Activated CD4-positive, alpha-beta T cell treated with anti-CD3 and anti-CD28 coated beads for 24 hours (primary cell): ENCODE data around the gene ENO2.
"Not testable (repeated sequence)": the region's sequence is repeated elsewhere in the genome, so short reads cannot be mapped to it uniquely, and the experiment has no call there.

Source experiments
- DNase-seq, 2 donors: peaks; one replicate each; pipeline ENCODE4 v3.0.0-alpha.2; 2020; ENCODE audit warnings: low read depth in 2 of 2

Gene ENO2

GRCh38 chr12:6914246-6914946, at the start of gene ENO2:
Gene ENO2, plus strand, starts transcription at chr12:6914580. Its CDS starts 1,253 bp downstream, at chr12:6915833.
- DNase-seq, result peak; percentile 69 to 72

- not testable (repeated sequence) for DNase-seq
Measured at GRCh38 chr12:6865307-6865706, 49.1 kb upstream of the ENO2 start.

- DNase-seq, result no peak
Measured at GRCh38 chr12:6866163-6866919, 48.0 kb upstream of the ENO2 start.

- DNase-seq, result no peak
Measured at GRCh38 chr12:6866920-6867412, 47.4 kb upstream of the ENO2 start.

GRCh38 chr12:6867413-6868210, 46.8 kb upstream of the ENO2 start, which contains the start of gene TPI1:
Gene TPI1, plus strand, starts transcription at chr12:6867531. Its CDS starts 36 bp downstream, at chr12:6867567.
- DNase-seq, result peak; percentile 68 to 73

GRCh38 chr12:6868211-6869048, 46.0 kb upstream of the ENO2 start:
- DNase-seq, result no peak

GRCh38 chr12:6869049-6870021, 45.0 kb upstream of the ENO2 start:
- peak; percentile 74 to 81 for DNase-seq

- DNase-seq, result not testable (repeated sequence)
Measured at GRCh38 chr12:6870304-6870703, 44.1 kb upstream of the ENO2 start.

GRCh38 chr12:6871052-6871957, 43.1 kb upstream of the ENO2 start:
- DNase-seq, result peak in 1 of 2 donors; percentile 47

- DNase-seq, result peak; percentile 77 to 82
Measured at GRCh38 chr12:6872073-6873048, 42.0 kb upstream of the ENO2 start.

- peak; percentile 99 to 100 for DNase-seq
Measured at GRCh38 chr12:6873094-6874014, 41.0 kb upstream of the ENO2 start, which contains the start of gene SPSB2. Gene SPSB2, minus strand, starts transcription at chr12:6873303. Its CDS starts 402 bp downstream, at chr12:6872901.

- DNase-seq, result not testable (repeated sequence)
Measured at GRCh38 chr12:6874015-6874368, 40.4 kb upstream of the ENO2 start.

- DNase-seq, result not testable (repeated sequence)
Measured at GRCh38 chr12:6879824-6880223, 34.6 kb upstream of the ENO2 start.

GRCh38 chr12:6883252-6883651, 31.1 kb upstream of the ENO2 start:
- no peak for DNase-seq

GRCh38 chr12:6883683-6884082, 30.7 kb upstream of the ENO2 start:
- DNase-seq, result no peak

- no peak for DNase-seq
Measured at GRCh38 chr12:6884539-6884938, 29.8 kb upstream of the ENO2 start.
